Esophagus squamous epithelium (tissue), 5 donors: ENCODE data around the gene TBC1D22B. TPM values are rescaled to one million over a fixed set of nuclear protein-coding genes. Genes with fewer than 3 reads are reported as not detected.
A peak's percentile ranks its signal among the peaks of the same experiment; 100 is the strongest.

Experiments
- DNase-seq: peaks from one replicate; lab custom pipeline; 2025; lab: John Stamatoyannopoulos, UW
- H3K27ac ChIP-seq, 4 donors: fragments of 200-600 bp; sonication (generic); one replicate each; pipeline ENCODE4 v1.5.1; 2016 to 2019; ENCODE audit warnings: mild to moderate bottlenecking in 1 of 4
- H3K27me3 ChIP-seq, 4 donors: fragments of 200-600 bp; sonication (generic); 1 replicate in 3 of 4; 2 replicates in 1 of 4; pipeline versions ENCODE4 v1.5.1 to v1.6.0; 2017 to 2021; ENCODE audit warnings: antibody characterized with exemption in 1 of 4
- H3K36me3 ChIP-seq, 3 donors: fragments of 200-600 bp; sonication (generic); one replicate each; pipeline ENCODE4 v1.5.1; 2016 to 2019
- H3K4me1 ChIP-seq, 3 donors: fragments of 200-600 bp; sonication (generic); one replicate each; pipeline ENCODE4 v1.5.1; 2017 to 2019
- H3K4me3 ChIP-seq, 4 donors: fragments of 200-600 bp; sonication (generic); 1 replicate in 3 of 4; 2 replicates in 1 of 4; pipeline ENCODE4 v1.5.1; 2016 to 2019; ENCODE audit warnings: mild to moderate bottlenecking in 2 of 4, moderate library complexity in 1 of 4
- H3K9me3 ChIP-seq, 3 donors: fragments of 200-600 bp; sonication (generic); one replicate each; pipeline ENCODE4 v1.5.1; 2016 to 2019
- CTCF ChIP-seq, 6 experiments: fragments of 450-650 bp in 4 of 6; fragments of 200-600 bp in 2 of 6; sonication (generic) in 2 of 6; IDR thresholded peaks; one replicate each; pipeline ENCODE4 v1.5.1; 2016 to 2019; ENCODE audit warnings: antibody characterized with exemption in 6 of 6, mild to moderate bottlenecking in 4 of 6, moderate library complexity in 4 of 6
- POLR2A ChIP-seq, 4 donors: fragments of 450-650 bp; IDR thresholded peaks; one replicate each; pipeline ENCODE4 v1.6.1; 2017; ENCODE audit warnings: antibody characterized with exemption in 4 of 4, mild to moderate bottlenecking in 4 of 4, moderate library complexity in 3 of 4
- WGBS, 2 donors: methylation state at CpG; one replicate each; pipeline ENCODE4 v1.1.5; 2018; 5-methylcytosine and 5-hydroxymethylcytosine counted together
- intact Hi-C: fragments of 100-400 bp; cut with DNase I; formaldehyde crosslinking; loops from one replicate; pipeline ENCODE4 v1.15.0; 2022
- total RNA-seq, 4 donors: library from RNA; depleted of rRNA; stranded (reverse); fragments of >200 nt; gene quantifications; one replicate each; pipeline ENCODE4 v1.1.0, GENCODE V29; 2016
- donor health status: DM: yes; HTN: yes; CAD: no.

TBC1D22B gene
- total RNA-seq, 4 donors from 2014 or later = 8.7 to 13.2 (median 10.4) TPM

GRCh38 chr6:37362101-37362828 is 104.7 kb downstream of the TBC1D22B start:
- Histone ChIP-seq H3K4me1 (no peaks in the 10 kb centered on the region), H3K27ac (no peak overlapping the region), H3K36me3 (peaks cover 0 to 58% (median 14%) of the 10 kb centered on the region in 3 donors), H3K4me3 (no peak overlapping the region), H3K27me3 (no peaks in the 10 kb centered on the region), H3K9me3 (no peaks in the 10 kb centered on the region)
- WGBS, 2 donors = 83 to 86% methylated on average over 2 of the region's 2 CpGs
- no peak for DNase-seq
- TF ChIP-seq CTCF (IDR thresholded peaks at IDR 0.05) = no peak
- no peak for TF ChIP-seq POLR2A (IDR thresholded peaks at IDR 0.05)
- intact Hi-C loops = no loop called here

GRCh38 chr6:37365791-37366190 is 108.2 kb downstream of the TBC1D22B start:
- Histone ChIP-seq H3K36me3 (peaks cover 0 to 80% (median 19%) of the 10 kb centered on the region in 3 donors), H3K27me3 (no peaks in the 10 kb centered on the region), H3K4me3 (no peak overlapping the region), H3K9me3 (no peaks in the 10 kb centered on the region), H3K4me1 (no peaks in the 10 kb centered on the region), H3K27ac (no peak overlapping the region)
- TF ChIP-seq CTCF (IDR thresholded peaks at IDR 0.05) (peak in 2 of 6 experiments; percentile 8 to 24), POLR2A (IDR thresholded peaks at IDR 0.05) (no peak)
- no peak for DNase-seq
- WGBS, 2 donors = 36 to 57% methylated on average over 2 of the region's 2 CpGs
- intact Hi-C loops = no loop called here

- Histone ChIP-seq H3K4me1 (no peaks in the 10 kb centered on the region), H3K4me3 (no peak overlapping the region), H3K9me3 (no peaks in the 10 kb centered on the region), H3K36me3 (peaks cover 0 to 80% (median 20%) of the 10 kb centered on the region in 3 donors), H3K27ac (no peak overlapping the region), H3K27me3 (no peaks in the 10 kb centered on the region)
- intact Hi-C loops = no loop called here
- no peak for TF ChIP-seq CTCF (IDR thresholded peaks at IDR 0.05)
- TF ChIP-seq POLR2A (IDR thresholded peaks at IDR 0.05) = no peak
- WGBS, 2 donors = 83 to 93% methylated on average over 3 of the region's 3 CpGs
- no peak for DNase-seq
These were observed 109.3 kb downstream of the TBC1D22B start for GRCh38 chr6:37366910-37367309.

GRCh38 chr6:37368961-37369320 is 111.4 kb downstream of the TBC1D22B start:
- H3K36me3 ChIP-seq = peaks cover 0 to 70% (median 12%) of the 10 kb centered on the region in 3 donors

More at GRCh38 chr6:37368961-37369320, 111.4 kb downstream of the TBC1D22B start:
- no peaks in the 10 kb centered on the region for H3K27me3 ChIP-seq
- no peak for TF ChIP-seq CTCF (IDR thresholded peaks at IDR 0.05)
- no peak for TF ChIP-seq POLR2A (IDR thresholded peaks at IDR 0.05)
- no peak overlapping the region for H3K4me3 ChIP-seq
- no peak overlapping the region for H3K27ac ChIP-seq
- DNase-seq = no peak
- H3K4me1 ChIP-seq = peaks cover 0 to 12% (median 4%) of the 10 kb centered on the region in 3 donors
- intact Hi-C loops = no loop called here
- WGBS, 2 donors = 80 to 89% methylated on average over 1 of the region's 1 CpG
- H3K9me3 ChIP-seq = no peaks in the 10 kb centered on the region
